Hematopoietic multipotent progenitor cell treated with erythropoietin and hydrocortisone succinate and interleukin-3 and kit ligand, for 15 days (in vitro differentiated cells): ENCODE measurements around the gene PLEKHN1.
"Not testable (repeated sequence)": the region's sequence is repeated elsewhere in the genome, so short reads cannot be mapped to it uniquely, and the experiment has no call there.

Source experiments
- DNase-seq: peaks from one replicate; pipeline ENCODE4 v3.0.0-alpha.2; 2015; ENCODE audit warnings: low spot score

Gene PLEKHN1

GRCh38 chr1:995665-996633 is 29.7 kb downstream of the PLEKHN1 start:
- no peak for DNase-seq

- no peak for DNase-seq
Measured at GRCh38 chr1:996851-997712, 30.8 kb downstream of the PLEKHN1 start.

GRCh38 chr1:997713-997992 is 31.4 kb downstream of the PLEKHN1 start:
- no peak for DNase-seq

GRCh38 chr1:997993-998744 is 31.9 kb downstream of the PLEKHN1 start:
- no peak for DNase-seq

GRCh38 chr1:998745-998994 is 32.4 kb downstream of the PLEKHN1 start:
- no peak for DNase-seq

- DNase-seq: no peak
Measured at GRCh38 chr1:998995-999724, 32.9 kb downstream of the PLEKHN1 start.

GRCh38 chr1:999725-1000356 is 33.6 kb downstream of the PLEKHN1 start, which contains the start of gene HES4:
HES4 (minus strand) TSS chr1:1000097; CDS start chr1:999973, 124 bp downstream.
- DNase-seq: no peak

GRCh38 chr1:1000357-1001056 is 34.2 kb downstream of the PLEKHN1 start:
- no peak for DNase-seq

GRCh38 chr1:1001057-1001783 is 34.9 kb downstream of the PLEKHN1 start:
- DNase-seq: no peak

- no peak for DNase-seq
Measured at GRCh38 chr1:1003618-1004419, 37.5 kb downstream of the PLEKHN1 start.

GRCh38 chr1:1004420-1004779 is 38.1 kb downstream of the PLEKHN1 start:
- no peak for DNase-seq

GRCh38 chr1:1004780-1005697 is 38.8 kb downstream of the PLEKHN1 start:
- DNase-seq: no peak

GRCh38 chr1:1005774-1006304 is 39.6 kb downstream of the PLEKHN1 start:
- DNase-seq: no peak

- no peak for DNase-seq
Measured at GRCh38 chr1:1006305-1007159, 40.2 kb downstream of the PLEKHN1 start.

- DNase-seq: not testable (repeated sequence)
Measured at GRCh38 chr1:1010131-1010530, 43.8 kb downstream of the PLEKHN1 start.

- no peak for DNase-seq
Measured at GRCh38 chr1:1011396-1011949, 45.2 kb downstream of the PLEKHN1 start.

- not testable (repeated sequence) for DNase-seq
Measured at GRCh38 chr1:1012736-1013104, 46.4 kb downstream of the PLEKHN1 start.
